GM18861 (cell line): ENCODE results near the gene KLHDC7B.

Source experiments
- ATAC-seq: cut with Tn5 transposase; IDR thresholded peaks from one replicate; pipeline ENCODE4 v1.9.1; 2021; ENCODE audit not compliant: unreplicated experiment

Gene KLHDC7B

GRCh38 chr22:50585238-50585637, 39.5 kb downstream of the KLHDC7B start:
- no peak for ATAC-seq

GRCh38 chr22:50585781-50586180, 40.1 kb downstream of the KLHDC7B start:
- no peak for ATAC-seq

- no peak for ATAC-seq
These were observed 40.7 kb downstream of the KLHDC7B start for GRCh38 chr22:50586416-50586815.

GRCh38 chr22:50587407-50587806, 41.7 kb downstream of the KLHDC7B start:
- no peak for ATAC-seq

- ATAC-seq, result no peak
These were observed 49.5 kb downstream of the KLHDC7B start for GRCh38 chr22:50595189-50595588.

- ATAC-seq, result no peak
These were observed 51.4 kb downstream of the KLHDC7B start for GRCh38 chr22:50597097-50597496.

- no peak for ATAC-seq
These were observed 54.2 kb downstream of the KLHDC7B start for GRCh38 chr22:50599816-50600455.

GRCh38 chr22:50600538-50600937, 54.8 kb downstream of the KLHDC7B start, which contains the start of gene MAPK8IP2:
Gene MAPK8IP2 (plus strand): TSS chr22:50600793. CDS start chr22:50600819, 26 bp downstream.
- no peak for ATAC-seq
